ENCODE results near the gene TMEM164. TPM values are rescaled to one million over a fixed set of nuclear protein-coding genes. Genes with fewer than 3 reads are reported as not detected.
"Not testable (repeated sequence)": the region's sequence is repeated elsewhere in the genome, so short reads cannot be mapped to it uniquely, and the experiment has no call there.

Gene TMEM164
- total RNA-seq, 1 donor from 2014 or later, result 45.8 TPM

GRCh38 chrX:110132450-110133114, 129.7 kb downstream of the TMEM164 start:
- DNase-seq (ENCODE audit: low spot score), result no peak

DNA sequence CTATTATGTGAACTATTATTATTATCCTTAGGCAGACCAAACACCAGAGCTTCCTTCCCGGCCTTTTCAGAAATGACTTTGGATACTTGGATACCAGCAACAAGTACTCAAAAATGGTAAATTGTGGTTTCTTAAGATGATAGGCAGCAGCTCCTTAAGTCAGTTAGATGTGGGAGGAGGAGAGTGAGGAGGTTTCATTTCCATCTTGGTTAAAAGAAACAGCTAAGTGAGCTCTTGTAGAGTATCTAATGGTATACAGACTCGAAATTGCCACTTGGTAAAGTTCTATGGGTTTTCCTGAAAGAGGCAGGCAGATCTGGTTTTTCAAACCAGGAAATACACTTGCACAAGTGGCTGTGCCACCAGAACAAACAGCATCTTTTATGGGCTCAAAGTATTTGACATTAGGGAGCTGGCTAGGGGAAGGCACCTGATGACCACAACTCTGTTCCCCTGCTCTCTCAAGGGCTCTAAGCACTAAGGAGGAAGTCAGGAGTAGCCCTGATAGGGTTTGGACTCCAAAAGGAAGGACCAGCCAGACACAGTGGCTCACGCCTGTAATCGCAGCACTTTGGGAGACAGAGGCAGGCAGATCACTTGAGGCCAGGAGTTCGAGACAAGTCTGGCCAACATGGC, 130.9 kb downstream of the TMEM164 start:
- no peak for DNase-seq (ENCODE audit: low spot score)

- DNase-seq (ENCODE audit: low spot score), result no peak
Observed at GRCh38 chrX:110135618-110136017, 132.7 kb downstream of the TMEM164 start.

GRCh38 chrX:110136136-110136535, 133.2 kb downstream of the TMEM164 start:
- DNase-seq (ENCODE audit: low spot score), result no peak

DNA sequence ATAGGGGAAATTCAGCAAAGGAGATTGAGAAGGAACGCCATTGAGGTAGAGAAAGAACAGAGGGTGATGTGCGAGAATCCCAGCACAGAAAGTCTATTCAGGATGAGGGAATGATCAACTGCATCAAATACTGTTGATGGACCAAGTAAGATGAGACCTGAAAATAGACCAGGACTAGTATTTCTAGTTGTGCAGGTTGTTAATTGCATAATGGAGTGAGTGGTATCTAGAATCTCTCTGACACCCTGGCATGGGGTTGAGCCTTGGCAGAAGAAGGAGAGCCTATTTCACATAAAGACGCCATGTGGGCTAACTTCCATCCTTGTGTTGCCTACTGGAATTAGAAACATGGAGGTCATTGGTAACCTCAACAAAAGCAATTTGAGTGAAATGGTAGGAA, 135.6 kb downstream of the TMEM164 start:
- DNase-seq (ENCODE audit: low spot score), result no peak

GRCh38 chrX:110139172-110139571, 136.3 kb downstream of the TMEM164 start:
- no peak for DNase-seq (ENCODE audit: low spot score)

DNA sequence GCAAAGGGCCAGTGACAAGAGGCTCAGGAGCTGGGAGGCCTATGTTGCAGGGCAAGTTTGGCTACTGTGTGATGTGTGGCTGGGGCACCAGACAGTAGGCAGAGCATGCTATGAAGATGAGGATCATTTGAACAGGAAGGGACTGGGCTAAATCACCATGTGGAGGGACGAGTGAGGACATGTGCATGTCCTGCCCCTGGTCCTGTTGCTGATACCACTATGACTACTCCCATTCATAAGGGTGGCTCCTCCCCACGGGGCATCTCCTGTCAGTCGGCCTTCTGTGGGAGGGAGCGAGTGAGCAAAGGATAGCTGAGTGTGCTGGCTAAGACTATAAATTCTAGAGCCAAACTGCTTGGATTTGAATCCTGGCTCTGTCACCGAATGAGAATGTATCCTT, 139.2 kb downstream of the TMEM164 start:
- DNase-seq (ENCODE audit: low spot score), result no peak

- no peak for DNase-seq (ENCODE audit: low spot score)
Observed at GRCh38 chrX:110143454-110144210, 140.7 kb downstream of the TMEM164 start.

DNA sequence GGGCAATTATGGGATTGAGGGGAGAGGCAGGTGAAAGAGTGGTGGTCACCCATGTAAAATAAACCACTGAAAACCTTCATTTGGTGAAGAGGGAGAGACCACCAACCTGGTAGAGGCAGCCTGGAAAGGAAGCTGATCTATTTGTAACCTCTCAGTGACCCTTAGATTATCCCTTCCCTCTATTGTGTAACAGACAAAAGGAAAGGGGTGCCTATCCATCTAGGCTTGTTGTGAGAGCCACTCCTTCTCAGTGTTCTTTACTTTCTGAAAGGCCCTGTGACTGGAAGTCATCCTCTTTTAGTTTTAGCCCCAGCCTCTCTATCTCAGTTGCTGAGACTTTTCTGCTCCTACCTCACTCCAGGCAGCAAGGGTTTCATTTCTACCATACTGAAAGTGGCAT, 142.4 kb downstream of the TMEM164 start:
- no peak for DNase-seq (ENCODE audit: low spot score)

- peak; percentile 13 for DNase-seq (ENCODE audit: low spot score)
Observed at GRCh38 chrX:110145854-110146253, 142.9 kb downstream of the TMEM164 start.

DNA sequence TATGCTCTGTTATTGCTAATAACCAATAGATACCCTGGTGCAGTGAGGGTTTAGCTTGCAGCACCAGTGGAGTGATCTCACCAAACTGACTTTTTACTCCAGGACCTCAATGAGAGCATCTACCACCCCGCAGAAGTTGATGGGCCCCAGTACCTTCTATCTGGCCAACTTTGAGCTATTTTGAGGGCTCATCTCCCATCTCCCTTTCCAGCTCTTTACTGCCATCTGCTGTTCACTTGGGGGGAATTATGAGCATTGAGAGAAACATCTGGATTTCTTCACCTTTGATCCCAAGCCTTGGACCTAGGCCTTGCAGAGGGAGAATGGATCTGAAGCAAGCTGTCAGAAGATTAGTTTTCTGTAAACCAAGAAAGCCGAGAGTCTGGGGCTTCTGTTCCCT, 143.6 kb downstream of the TMEM164 start:
- peak; percentile 26 for DNase-seq (ENCODE audit: low spot score)

DNA sequence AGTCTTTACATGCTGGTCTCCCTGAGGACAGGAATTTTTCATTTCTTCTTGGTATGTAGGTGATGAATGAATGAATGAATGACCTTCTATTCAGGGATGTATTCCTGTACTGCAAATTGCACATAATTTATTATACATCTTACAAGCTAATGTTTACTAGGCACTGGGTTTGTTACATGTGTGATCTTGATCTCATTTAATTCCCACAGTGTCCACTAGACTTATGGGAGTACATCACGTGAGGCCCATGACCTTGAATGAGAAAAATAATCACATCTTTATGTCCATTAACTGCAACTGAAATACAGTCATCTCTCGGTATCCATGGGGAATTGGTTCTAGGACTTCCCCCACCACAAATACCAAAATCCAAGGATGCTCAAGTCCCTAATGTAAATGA, 150.3 kb downstream of the TMEM164 start:
- no peak for DNase-seq (ENCODE audit: low spot score)

GRCh38 chrX:110153896-110154295, 151.0 kb downstream of the TMEM164 start:
- DNase-seq (ENCODE audit: low spot score), result no peak

GRCh38 chrX:110154328-110154727, 151.4 kb downstream of the TMEM164 start:
- not testable (repeated sequence) for DNase-seq (ENCODE audit: low spot score)

DNA sequence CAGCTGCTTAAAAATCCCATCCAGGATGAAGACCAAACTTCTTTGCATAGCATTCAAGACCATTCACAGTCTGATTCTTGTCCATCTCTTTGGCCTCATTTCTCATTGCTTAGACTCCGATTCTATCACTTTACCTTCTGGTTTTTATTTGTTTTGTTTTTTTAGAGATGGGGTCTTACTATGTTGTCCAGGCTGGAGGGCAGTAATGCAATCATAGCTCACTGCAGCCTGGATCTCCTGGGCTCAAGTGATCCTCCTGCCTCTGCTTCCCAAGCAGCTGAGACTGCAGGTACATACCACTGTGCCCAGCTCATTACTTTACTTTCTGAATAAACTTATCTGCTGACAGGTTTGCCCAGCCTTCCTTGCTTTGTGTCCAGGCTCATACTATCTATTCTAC, 152.8 kb downstream of the TMEM164 start:
- DNase-seq (ENCODE audit: low spot score), result no peak

DNA sequence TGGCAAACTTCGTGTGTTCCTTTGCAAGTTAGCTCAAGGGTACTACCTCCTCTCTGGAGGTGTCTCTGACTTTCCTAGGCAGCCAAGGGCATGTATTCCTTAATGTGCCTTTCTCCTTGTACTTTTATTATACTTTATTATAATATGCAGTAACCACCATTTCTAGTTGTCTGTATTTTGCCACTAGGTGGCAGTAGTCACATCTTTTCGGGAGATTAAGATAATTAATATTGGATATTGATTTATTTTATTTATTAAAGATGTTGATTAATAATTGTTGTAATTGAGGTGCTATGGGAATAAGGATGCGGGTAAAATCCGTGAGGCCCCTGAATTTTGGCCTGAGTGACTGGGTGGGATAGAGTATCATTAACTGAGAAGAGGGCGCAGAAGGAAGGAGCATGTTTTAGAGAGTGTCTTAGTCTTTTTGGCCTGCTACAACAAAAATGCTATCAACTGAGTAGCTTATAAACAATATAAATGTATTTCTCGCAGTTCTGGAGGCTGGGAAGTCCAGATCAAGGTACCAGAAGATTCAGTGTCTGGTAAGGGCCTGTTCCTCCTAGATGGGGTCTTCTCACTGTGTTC, 153.3 kb downstream of the TMEM164 start:
- no peak for DNase-seq (ENCODE audit: low spot score)

DNA sequence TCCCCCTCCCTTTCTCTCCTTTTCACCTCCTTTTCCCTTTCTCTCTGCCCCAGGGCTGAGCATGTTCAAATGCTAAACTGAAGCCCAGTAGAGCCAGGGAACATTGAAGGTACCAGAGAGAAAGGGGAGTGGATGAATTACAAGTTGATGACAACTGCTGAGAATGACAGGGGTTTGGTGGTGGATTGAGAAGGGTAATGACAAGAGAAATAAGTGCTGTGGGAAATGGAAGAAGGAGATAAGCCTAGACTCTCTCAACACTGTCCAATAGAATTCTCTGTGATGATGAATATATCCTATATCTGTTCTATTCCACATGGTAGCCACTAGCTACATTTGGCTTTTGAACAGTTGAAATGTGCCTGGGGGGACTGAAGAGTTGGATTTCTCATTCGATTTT, 154.5 kb downstream of the TMEM164 start:
- DNase-seq (ENCODE audit: low spot score), result no peak

DNA sequence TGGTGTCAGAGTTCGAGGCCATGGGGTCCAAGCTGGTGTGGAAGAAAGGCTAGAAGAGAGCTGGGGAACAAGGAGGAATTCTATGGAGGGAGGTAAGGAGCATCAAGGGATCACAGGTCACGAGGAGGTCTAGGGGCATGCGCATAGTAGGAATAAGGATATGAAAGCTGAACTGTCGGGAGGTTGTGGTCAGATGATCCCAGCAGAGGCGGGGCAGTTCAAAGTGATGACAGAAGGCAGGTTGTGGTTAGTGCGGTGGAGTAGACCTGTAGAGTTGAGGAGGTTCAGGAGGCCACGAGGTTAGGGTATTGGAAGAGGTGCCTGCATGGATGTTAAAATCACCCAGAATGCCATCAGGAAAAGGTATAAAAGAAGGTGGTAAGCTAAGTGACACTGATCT, 156.3 kb downstream of the TMEM164 start:
- DNase-seq (ENCODE audit: low spot score), result no peak

DNA sequence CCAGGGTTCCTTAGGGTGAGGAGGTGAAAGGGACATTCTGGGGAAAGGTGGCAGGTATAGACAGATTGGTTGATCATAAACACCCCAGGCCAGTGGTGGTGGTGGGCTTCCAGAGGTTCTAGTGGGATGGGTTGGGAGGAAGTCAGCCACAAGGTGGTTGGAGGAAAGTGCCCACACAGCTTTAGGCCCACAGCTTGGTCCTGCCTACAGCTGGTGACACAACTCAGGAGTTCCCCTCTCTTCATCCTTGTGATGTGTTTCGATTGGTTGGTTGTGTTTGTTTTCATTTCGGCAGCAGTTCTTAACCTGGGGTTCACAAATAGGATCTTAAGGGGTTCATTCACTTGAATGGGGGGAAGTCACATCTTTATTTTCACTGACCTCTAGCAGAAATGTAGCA, 157.0 kb downstream of the TMEM164 start:
- DNase-seq (ENCODE audit: low spot score), result no peak

DNA sequence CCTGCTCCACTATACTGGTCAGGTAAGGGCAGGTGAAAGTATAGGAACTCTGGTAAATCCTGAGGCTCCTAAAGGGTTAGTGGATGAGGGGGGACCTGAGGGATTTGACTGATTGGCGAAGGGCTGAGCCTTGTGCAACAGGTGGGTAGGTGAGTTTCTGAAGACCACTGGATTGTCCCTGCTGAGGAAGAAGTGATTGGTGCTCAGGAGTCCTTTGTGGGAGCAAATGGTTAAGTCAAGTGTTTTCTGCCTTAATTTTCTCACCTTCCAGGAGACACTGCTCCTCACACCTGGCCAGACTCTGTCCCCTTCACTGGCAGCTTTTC, 158.4 kb downstream of the TMEM164 start:
- no peak for DNase-seq (ENCODE audit: low spot score)

GRCh38 chrX:110162131-110162530, 159.2 kb downstream of the TMEM164 start:
- DNase-seq (ENCODE audit: low spot score), result no peak

DNA sequence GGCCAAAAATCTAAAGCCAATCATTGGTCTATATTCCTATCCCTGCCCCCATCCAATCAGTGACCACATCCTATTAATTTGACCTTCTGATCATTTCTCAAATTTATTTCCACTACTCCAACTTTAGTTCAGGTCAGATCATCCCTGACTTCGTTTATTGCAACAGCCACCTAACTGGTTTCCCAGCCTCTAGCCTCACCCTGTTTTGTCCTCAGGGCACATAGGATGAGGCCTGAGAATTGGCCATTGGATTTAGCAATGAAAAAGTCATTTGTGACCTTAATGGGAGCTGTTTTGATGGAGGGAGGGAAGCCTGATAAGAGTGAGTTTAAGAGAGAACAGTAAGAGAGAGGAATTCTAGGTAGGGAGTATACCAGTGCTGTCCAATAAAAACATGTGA, 160.0 kb downstream of the TMEM164 start:
- no peak for DNase-seq (ENCODE audit: low spot score)

DNA sequence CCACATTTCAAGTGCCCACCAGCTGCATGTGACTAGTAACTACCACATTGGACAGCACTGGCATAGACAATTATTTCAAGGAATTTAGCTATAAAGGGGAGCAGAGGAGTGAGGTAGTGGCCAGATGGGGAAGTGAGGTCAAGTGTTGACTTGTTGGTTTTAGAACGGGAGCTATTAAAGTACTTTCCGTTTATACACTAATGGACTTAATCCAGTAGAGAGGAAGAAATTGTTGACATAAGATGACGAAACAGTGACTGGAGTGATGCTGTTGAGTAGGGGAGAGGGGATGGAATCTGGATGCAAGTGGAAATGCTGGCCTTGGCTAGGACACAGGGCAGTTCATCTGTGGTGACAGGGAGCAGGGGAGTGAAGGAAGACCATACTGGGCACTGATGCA, 160.6 kb downstream of the TMEM164 start:
- no peak for DNase-seq (ENCODE audit: low spot score)
